Measurements from ENCODE around the gene ABCF3. TPM values are rescaled to one million over a fixed set of nuclear protein-coding genes. Genes with fewer than 3 reads are reported as not detected.

The ABCF3 gene
- total and polyA plus RNA-seq, 2 experiments from 2014 or later, result 33.1 to 62.7 TPM

- H3K79me2 ChIP-seq, result peaks cover 15% of the 10 kb centered on the region
- no peaks in the 10 kb centered on the region for H3K36me3 ChIP-seq (replicated peaks; ENCODE audit: insufficient read depth, low read depth)
- H3K4me3 ChIP-seq, result no peak overlapping the region
- H3K9me3 ChIP-seq (ENCODE audit: low read depth), result no peaks in the 10 kb centered on the region
- no peak overlapping the region for H2AFZ ChIP-seq
- no peaks in the 10 kb centered on the region for H4K20me1 ChIP-seq (ENCODE audit: insufficient read depth, poor library complexity, severe bottlenecking)
- H3K27me3 ChIP-seq, result no peaks in the 10 kb centered on the region
- DNase-seq (ENCODE audit: low spot score), result no peak
- H3K4me1 ChIP-seq (ENCODE audit: insufficient read depth), result no peaks in the 10 kb centered on the region
- no peak overlapping the region for H3K27ac ChIP-seq
- no peak overlapping the region for H3K4me2 ChIP-seq
- no peaks in the 10 kb centered on the region for H3K9me2 ChIP-seq (replicated peaks; ENCODE audit: insufficient read depth)
- TF ChIP-seq EZH2 (IDR thresholded peaks at IDR 0.05; ENCODE audit: borderline replicate concordance) (no peak), EZH2phosphoT487 (IDR thresholded peaks at IDR 0.05; ENCODE audit: low read depth, severe bottlenecking, unreplicated experiment) (no peak)
- TF ChIP-seq, protein P1, sequence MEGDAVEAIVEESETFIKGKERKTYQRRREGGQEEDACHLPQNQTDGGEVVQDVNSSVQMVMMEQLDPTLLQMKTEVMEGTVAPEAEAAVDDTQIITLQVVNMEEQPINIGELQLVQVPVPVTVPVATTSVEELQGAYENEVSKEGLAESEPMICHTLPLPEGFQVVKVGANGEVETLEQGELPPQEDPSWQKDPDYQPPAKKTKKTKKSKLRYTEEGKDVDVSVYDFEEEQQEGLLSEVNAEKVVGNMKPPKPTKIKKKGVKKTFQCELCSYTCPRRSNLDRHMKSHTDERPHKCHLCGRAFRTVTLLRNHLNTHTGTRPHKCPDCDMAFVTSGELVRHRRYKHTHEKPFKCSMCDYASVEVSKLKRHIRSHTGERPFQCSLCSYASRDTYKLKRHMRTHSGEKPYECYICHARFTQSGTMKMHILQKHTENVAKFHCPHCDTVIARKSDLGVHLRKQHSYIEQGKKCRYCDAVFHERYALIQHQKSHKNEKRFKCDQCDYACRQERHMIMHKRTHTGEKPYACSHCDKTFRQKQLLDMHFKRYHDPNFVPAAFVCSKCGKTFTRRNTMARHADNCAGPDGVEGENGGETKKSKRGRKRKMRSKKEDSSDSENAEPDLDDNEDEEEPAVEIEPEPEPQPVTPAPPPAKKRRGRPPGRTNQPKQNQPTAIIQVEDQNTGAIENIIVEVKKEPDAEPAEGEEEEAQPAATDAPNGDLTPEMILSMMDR (IDR thresholded peaks at IDR 0.05; ENCODE audit: poor library complexity), result no peak
- WGBS (ENCODE audit: low lambda C conversion rate, missing lambda C conversion rate), result 89% methylated on average over 9 of the region's 9 CpGs
These were observed 14.4 kb upstream of the ABCF3 start for GRCh38 chr3:184171562-184171961.

- peak overlapping the region; percentile 40 for H3K27ac ChIP-seq
- H3K36me3 ChIP-seq (replicated peaks; ENCODE audit: insufficient read depth, low read depth), result no peaks in the 10 kb centered on the region
- H3K9me3 ChIP-seq (ENCODE audit: low read depth), result no peaks in the 10 kb centered on the region
- H3K4me1 ChIP-seq (ENCODE audit: insufficient read depth), result peaks cover 13% of the 10 kb centered on the region
- peaks cover 27% of the 10 kb centered on the region for H3K79me2 ChIP-seq
- no peak overlapping the region for H3K4me2 ChIP-seq
- H3K9me2 ChIP-seq (replicated peaks; ENCODE audit: insufficient read depth), result no peaks in the 10 kb centered on the region
- no peak overlapping the region for H2AFZ ChIP-seq
- H3K27me3 ChIP-seq, result no peaks in the 10 kb centered on the region
- no peak for TF ChIP-seq EZH2phosphoT487 (IDR thresholded peaks at IDR 0.05; ENCODE audit: low read depth, severe bottlenecking, unreplicated experiment)
- no peak for TF ChIP-seq EZH2 (IDR thresholded peaks at IDR 0.05; ENCODE audit: borderline replicate concordance)
- TF ChIP-seq, protein P1 (IDR thresholded peaks at IDR 0.05; ENCODE audit: poor library complexity), result no peak
- no peak for DNase-seq (ENCODE audit: low spot score)
- no peak overlapping the region for H3K4me3 ChIP-seq
- WGBS (ENCODE audit: low lambda C conversion rate, missing lambda C conversion rate), result 85% methylated on average over 5 of the region's 5 CpGs
- H4K20me1 ChIP-seq (ENCODE audit: insufficient read depth, poor library complexity, severe bottlenecking), result peaks cover 10% of the 10 kb centered on the region
These were observed 13.2 kb upstream of the ABCF3 start for GRCh38 chr3:184172681-184173373.

DNA sequence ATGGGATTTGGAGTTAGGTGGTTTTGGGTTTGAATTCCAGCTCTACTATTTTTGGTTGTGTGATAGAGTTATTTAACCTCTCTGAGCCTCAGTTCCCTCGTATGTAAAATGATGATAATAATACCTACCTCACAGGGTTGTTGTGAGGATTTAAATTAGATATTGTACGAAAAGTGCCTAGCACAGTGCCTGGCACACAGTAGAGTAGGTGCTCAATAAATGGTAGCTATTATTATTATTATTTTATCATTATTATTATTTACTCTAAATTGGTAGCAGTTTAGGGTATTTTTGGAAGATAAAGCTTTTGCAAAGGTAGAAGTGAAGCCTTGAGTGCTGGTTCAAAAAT is 12.7 kb upstream of the ABCF3 start:
- TF ChIP-seq EZH2phosphoT487 (IDR thresholded peaks at IDR 0.05; ENCODE audit: low read depth, severe bottlenecking, unreplicated experiment) (no peak), EZH2 (IDR thresholded peaks at IDR 0.05; ENCODE audit: borderline replicate concordance) (no peak)
- Histone ChIP-seq H4K20me1 (ENCODE audit: insufficient read depth, poor library complexity, severe bottlenecking) (peaks cover 16% of the 10 kb centered on the region), H3K4me3 (no peak overlapping the region), H3K4me2 (no peak overlapping the region), H3K79me2 (peaks cover 32% of the 10 kb centered on the region), H2AFZ (no peak overlapping the region), H3K27ac (peak overlapping the region; percentile 40), H3K4me1 (ENCODE audit: insufficient read depth) (peaks cover 13% of the 10 kb centered on the region), H3K36me3 (replicated peaks; ENCODE audit: insufficient read depth, low read depth) (no peaks in the 10 kb centered on the region), H3K9me2 (replicated peaks; ENCODE audit: insufficient read depth) (no peaks in the 10 kb centered on the region), H3K9me3 (ENCODE audit: low read depth) (no peaks in the 10 kb centered on the region), H3K27me3 (no peaks in the 10 kb centered on the region)
- DNase-seq (ENCODE audit: low spot score), result no peak
- WGBS (ENCODE audit: low lambda C conversion rate, missing lambda C conversion rate), result 95% methylated on average over 2 of the region's 2 CpGs

- Histone ChIP-seq H3K36me3 (replicated peaks; ENCODE audit: insufficient read depth, low read depth) (no peaks in the 10 kb centered on the region), H3K4me2 (no peak overlapping the region), H2AFZ (no peak overlapping the region), H3K4me1 (ENCODE audit: insufficient read depth) (peaks cover 13% of the 10 kb centered on the region), H4K20me1 (ENCODE audit: insufficient read depth, poor library complexity, severe bottlenecking) (peaks cover 17% of the 10 kb centered on the region), H3K9me2 (replicated peaks; ENCODE audit: insufficient read depth) (no peaks in the 10 kb centered on the region), H3K27ac (peak overlapping the region; percentile 40), H3K27me3 (no peaks in the 10 kb centered on the region), H3K9me3 (ENCODE audit: low read depth) (no peaks in the 10 kb centered on the region), H3K4me3 (no peak overlapping the region), H3K79me2 (peaks cover 41% of the 10 kb centered on the region)
- WGBS (ENCODE audit: low lambda C conversion rate, missing lambda C conversion rate), result 21% methylated on average over 4 of the region's 4 CpGs
- no peak for DNase-seq (ENCODE audit: low spot score)
- TF ChIP-seq EZH2 (IDR thresholded peaks at IDR 0.05; ENCODE audit: borderline replicate concordance) (no peak), EZH2phosphoT487 (IDR thresholded peaks at IDR 0.05; ENCODE audit: low read depth, severe bottlenecking, unreplicated experiment) (no peak)
- TF ChIP-seq, protein P1 (IDR thresholded peaks at IDR 0.05; ENCODE audit: poor library complexity), result no peak
These were observed 11.7 kb upstream of the ABCF3 start for GRCh38 chr3:184174284-184174645.
